ENCODE results near the gene CISH. TPM values are rescaled to one million over a fixed set of nuclear protein-coding genes. Genes with fewer than 3 reads are reported as not detected.
A peak's percentile ranks its signal among the peaks of the same experiment; 100 is the strongest.

Gene CISH
- total RNA-seq, 5 donors from 2014 or later (not counting 1 experiment from before 2014, with no cell fraction given), result 37.4 to 217 (median 190) TPM

DNA sequence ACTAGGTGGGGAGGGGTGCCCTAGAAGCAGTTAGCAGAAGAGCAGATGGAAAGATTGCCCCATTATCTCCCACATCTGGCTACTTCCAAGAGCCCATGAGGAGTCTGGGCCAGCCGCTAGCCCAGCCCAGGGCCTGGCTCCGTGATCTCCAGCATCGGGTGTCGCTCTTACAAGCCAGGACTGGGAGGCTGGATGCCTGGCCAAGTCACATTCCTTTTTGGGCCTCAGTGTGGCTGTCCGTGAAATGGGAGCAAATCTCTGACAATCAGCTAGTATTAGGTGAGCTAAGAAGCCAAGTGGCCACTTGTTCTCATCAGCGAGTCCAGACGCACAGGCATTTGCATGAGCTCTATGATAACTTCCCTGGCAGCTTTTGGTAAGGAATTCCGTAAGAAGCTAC is 39.9 kb upstream of the CISH start:
- Histone ChIP-seq H3K9me3 (no peaks in the 10 kb centered on the region), H3K27ac (ENCODE audit: low read length) (no peak overlapping the region), H3K4me3 (ENCODE audit: control insufficient read depth in 1 of 2, extremely low read depth in 1 of 2, low read length in 1 of 2) (no peak overlapping the region), H3K4me1 (ENCODE audit: control insufficient read depth in 1 of 2, extremely low read depth in 1 of 2, insufficient read depth in 2 of 2, low read length in 2 of 2) (peaks cover 0 to 4% of the 10 kb centered on the region in 2 experiments), H3K36me3 (ENCODE audit: control insufficient read depth in 2 of 2, extremely low read depth in 1 of 2, insufficient read depth in 1 of 2, low read length in 1 of 2) (peaks cover 20 to 27% of the 10 kb centered on the region in 2 donors), H3K27me3 (replicated peaks in 1 of 2; ENCODE audit: control insufficient read depth in 2 of 2, extremely low read depth in 1 of 2, insufficient read depth in 2 of 2, low read length in 1 of 2) (no peaks in the 10 kb centered on the region)
- Mint-ChIP-seq H3K27ac (peak overlapping the region in 1 of 2 donors; percentile 39), H3K9me3 (no peaks in the 10 kb centered on the region), H3K4me1 (peaks cover 0 to 11% (median 7%) of the 10 kb centered on the region in 3 donors), H3K27me3 (no peaks in the 10 kb centered on the region), H3K36me3 (peaks cover 4% of the 10 kb centered on the region), H3K4me3 (no peak overlapping the region)
- ATAC-seq (replicated peaks in 1 of 4), result no peak
- POLR2A ChIA-PET, result no interaction called here
- 96% methylated on average over 8 of the region's 8 CpGs for WGBS (ENCODE audit: insufficient coverage)
- DNase-seq, result no peak
- CTCF ChIA-PET, result interaction anchor here in 1 of 2 donors (1.3 to 3.3 kb wide), 2 partner anchors 35 to 37 kb away, joined by 3 to 33 read pairs; partner anchors contain the start of gene MAPKAPK3

- H3K4me3 ChIP-seq (ENCODE audit: control insufficient read depth in 1 of 2, extremely low read depth in 1 of 2, low read length in 1 of 2), result no peak overlapping the region
- ATAC-seq (replicated peaks in 1 of 4), result no peak
Measured at GRCh38 chr3:50650018-50650417, 38.4 kb upstream of the CISH start.

DNA sequence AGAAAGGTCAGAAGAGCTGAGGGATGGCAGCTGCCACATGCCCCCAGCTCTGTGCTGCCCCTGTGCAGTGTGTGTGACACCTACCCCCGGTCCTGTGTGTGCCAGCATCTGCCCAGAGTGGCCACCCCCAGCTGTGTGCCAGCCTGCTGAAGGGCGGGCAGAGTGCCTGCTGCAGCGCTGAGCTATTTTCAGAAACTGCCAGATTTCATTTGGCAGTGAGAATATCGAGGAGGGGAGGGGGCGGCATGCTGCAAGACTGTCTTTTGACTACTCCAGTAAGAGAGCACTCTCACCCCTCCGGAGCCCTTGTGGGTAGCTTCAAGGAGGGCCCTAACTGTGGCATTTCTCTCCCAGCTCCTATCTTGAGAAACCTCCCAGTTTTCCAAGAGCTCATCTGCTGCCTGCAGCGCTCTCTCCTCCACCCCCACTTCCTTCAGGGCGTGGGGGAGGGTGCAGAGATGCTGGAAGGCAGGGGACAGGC is 37.9 kb upstream of the CISH start:
- WGBS (ENCODE audit: insufficient coverage), result 85% methylated on average over 2 of the region's 8 CpGs
- no peak overlapping the region for H3K27ac Mint-ChIP-seq
- H3K27me3 Mint-ChIP-seq, result no peaks in the 10 kb centered on the region
- peaks cover 13% of the 10 kb centered on the region for H3K36me3 Mint-ChIP-seq
- H3K4me3 Mint-ChIP-seq, result no peak overlapping the region
- ChIA-PET POLR2A (interaction anchor here in 1 of 2 donors (0.6 kb wide), 1 partner anchor 322 kb away, joined by 3 read pairs; no protein-coding TSS in a partner anchor), CTCF (no interaction called here)
- ATAC-seq (replicated peaks in 1 of 4) (no peak), DNase-seq (no peak)
- Histone ChIP-seq H3K27me3 (replicated peaks in 1 of 2; ENCODE audit: control insufficient read depth in 2 of 2, extremely low read depth in 1 of 2, insufficient read depth in 2 of 2, low read length in 1 of 2) (no peaks in the 10 kb centered on the region), H3K9me3 (no peaks in the 10 kb centered on the region), H3K36me3 (ENCODE audit: control insufficient read depth in 2 of 2, extremely low read depth in 1 of 2, insufficient read depth in 1 of 2, low read length in 1 of 2) (peaks cover 31 to 47% of the 10 kb centered on the region in 2 donors), H3K27ac (ENCODE audit: low read length) (no peak overlapping the region), H3K4me3 (ENCODE audit: control insufficient read depth in 1 of 2, extremely low read depth in 1 of 2, low read length in 1 of 2) (no peak overlapping the region), H3K4me1 (ENCODE audit: control insufficient read depth in 1 of 2, extremely low read depth in 1 of 2, insufficient read depth in 2 of 2, low read length in 2 of 2) (no peaks in the 10 kb centered on the region)
- H3K4me1 Mint-ChIP-seq, result peaks cover 0 to 5% (median 0%) of the 10 kb centered on the region in 3 donors
- no peaks in the 10 kb centered on the region for H3K9me3 Mint-ChIP-seq

More at GRCh38 chr3:50650018-50650417, 38.4 kb upstream of the CISH start:
- no peaks in the 10 kb centered on the region for H3K27me3 Mint-ChIP-seq
- no peak overlapping the region for H3K4me3 Mint-ChIP-seq
- H3K9me3 Mint-ChIP-seq, result no peaks in the 10 kb centered on the region
- CTCF ChIA-PET, result no interaction called here
- peak overlapping the region; percentile 18 to 61 for H3K27ac Mint-ChIP-seq
- no peak overlapping the region for H3K27ac ChIP-seq (ENCODE audit: low read length)
- H3K36me3 ChIP-seq (ENCODE audit: control insufficient read depth in 2 of 2, extremely low read depth in 1 of 2, insufficient read depth in 1 of 2, low read length in 1 of 2), result peaks cover 28 to 42% of the 10 kb centered on the region in 2 donors
- peaks cover 9% of the 10 kb centered on the region for H3K36me3 Mint-ChIP-seq
- POLR2A ChIA-PET, result interaction anchor here in 1 of 2 donors (0.6 kb wide), 1 partner anchor 321 kb away, joined by 3 read pairs; no protein-coding TSS in a partner anchor
- no peaks in the 10 kb centered on the region for H3K9me3 ChIP-seq
- DNase-seq, result no peak
- H3K4me1 ChIP-seq (ENCODE audit: control insufficient read depth in 1 of 2, extremely low read depth in 1 of 2, insufficient read depth in 2 of 2, low read length in 2 of 2), result peaks cover 0 to 4% of the 10 kb centered on the region in 2 experiments
- WGBS (ENCODE audit: insufficient coverage), result no CpG with 5 or more reads among the region's 1 CpG
- H3K27me3 ChIP-seq (replicated peaks in 1 of 2; ENCODE audit: control insufficient read depth in 2 of 2, extremely low read depth in 1 of 2, insufficient read depth in 2 of 2, low read length in 1 of 2), result no peaks in the 10 kb centered on the region
- peaks cover 0 to 5% (median 2%) of the 10 kb centered on the region in 3 donors for H3K4me1 Mint-ChIP-seq

DNA sequence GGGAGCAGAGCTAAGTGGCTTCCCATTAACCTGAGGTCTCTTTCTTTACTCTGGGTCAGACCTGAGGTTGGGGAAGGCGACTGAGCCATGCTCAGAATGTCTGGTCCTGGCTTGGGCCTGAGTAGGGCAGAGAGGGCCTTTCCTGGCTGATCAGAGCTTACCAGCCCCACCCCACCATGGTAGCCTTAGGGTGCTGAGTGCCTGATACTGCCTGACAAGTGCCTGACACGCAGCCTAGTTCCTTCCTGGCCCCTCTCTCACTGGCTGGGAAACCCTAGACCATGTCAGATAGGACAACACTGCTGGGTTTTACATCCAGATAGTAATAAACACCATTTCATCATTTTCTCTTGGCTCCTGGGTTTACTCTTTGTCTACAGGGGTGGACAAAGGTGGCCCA is 37.4 kb upstream of the CISH start:
- ChIA-PET POLR2A (no interaction called here), CTCF (no interaction called here)
- Mint-ChIP-seq H3K36me3 (peaks cover 19% of the 10 kb centered on the region), H3K27ac (peak overlapping the region in 1 of 2 donors; percentile 28), H3K4me1 (peaks cover 0 to 5% (median 0%) of the 10 kb centered on the region in 3 donors), H3K9me3 (no peaks in the 10 kb centered on the region), H3K27me3 (no peaks in the 10 kb centered on the region), H3K4me3 (no peak overlapping the region)
- Histone ChIP-seq H3K27ac (ENCODE audit: low read length) (no peak overlapping the region), H3K4me3 (ENCODE audit: control insufficient read depth in 1 of 2, extremely low read depth in 1 of 2, low read length in 1 of 2) (no peak overlapping the region), H3K36me3 (ENCODE audit: control insufficient read depth in 2 of 2, extremely low read depth in 1 of 2, insufficient read depth in 1 of 2, low read length in 1 of 2) (peaks cover 36 to 52% of the 10 kb centered on the region in 2 donors), H3K9me3 (no peaks in the 10 kb centered on the region), H3K4me1 (ENCODE audit: control insufficient read depth in 1 of 2, extremely low read depth in 1 of 2, insufficient read depth in 2 of 2, low read length in 2 of 2) (no peaks in the 10 kb centered on the region), H3K27me3 (replicated peaks in 1 of 2; ENCODE audit: control insufficient read depth in 2 of 2, extremely low read depth in 1 of 2, insufficient read depth in 2 of 2, low read length in 1 of 2) (no peaks in the 10 kb centered on the region)
- WGBS (ENCODE audit: insufficient coverage), result 89% methylated on average over 1 of the region's 2 CpGs
- DNase-seq, result no peak
- ATAC-seq (replicated peaks in 1 of 4), result no peak

DNA sequence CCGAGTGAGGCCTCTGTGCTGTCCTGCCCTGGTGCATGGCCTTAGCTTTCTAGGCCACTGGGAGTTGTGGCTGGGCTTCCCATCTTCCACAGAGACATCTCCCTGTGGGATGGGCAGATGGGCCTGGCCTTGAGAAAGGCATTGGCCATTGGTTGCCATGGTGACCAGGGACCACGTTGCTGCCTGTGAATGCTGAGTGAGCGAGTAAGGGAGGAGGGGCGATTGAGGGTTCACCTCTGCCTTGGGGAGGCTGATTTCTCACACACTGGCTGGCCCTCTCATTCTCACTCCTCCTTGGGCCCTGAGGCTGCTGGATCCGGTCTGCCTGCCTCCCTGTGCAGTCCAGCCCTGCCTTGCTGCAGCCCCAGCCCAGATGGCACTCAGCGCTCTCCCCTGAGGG is 36.7 kb upstream of the CISH start:
- no peak overlapping the region for H3K27ac ChIP-seq (ENCODE audit: low read length)
- no peak for DNase-seq
- H3K27ac Mint-ChIP-seq, result no peak overlapping the region
- no peaks in the 10 kb centered on the region for H3K9me3 Mint-ChIP-seq
- H3K4me1 ChIP-seq (ENCODE audit: control insufficient read depth in 1 of 2, extremely low read depth in 1 of 2, insufficient read depth in 2 of 2, low read length in 2 of 2), result no peaks in the 10 kb centered on the region
- peaks cover 0 to 5% (median 0%) of the 10 kb centered on the region in 3 donors for H3K4me1 Mint-ChIP-seq
- ChIA-PET POLR2A (no interaction called here), CTCF (no interaction called here)
- no peaks in the 10 kb centered on the region for H3K27me3 ChIP-seq (replicated peaks in 1 of 2; ENCODE audit: control insufficient read depth in 2 of 2, extremely low read depth in 1 of 2, insufficient read depth in 2 of 2, low read length in 1 of 2)
- no peaks in the 10 kb centered on the region for H3K27me3 Mint-ChIP-seq
- no peak overlapping the region for H3K4me3 Mint-ChIP-seq
- H3K4me3 ChIP-seq (ENCODE audit: control insufficient read depth in 1 of 2, extremely low read depth in 1 of 2, low read length in 1 of 2), result no peak overlapping the region
- H3K36me3 Mint-ChIP-seq, result peaks cover 25% of the 10 kb centered on the region
- 0% methylated on average over 1 of the region's 6 CpGs for WGBS (ENCODE audit: insufficient coverage)
- H3K36me3 ChIP-seq (ENCODE audit: control insufficient read depth in 2 of 2, extremely low read depth in 1 of 2, insufficient read depth in 1 of 2, low read length in 1 of 2), result peaks cover 42 to 58% of the 10 kb centered on the region in 2 donors
- no peak for ATAC-seq (replicated peaks in 1 of 4)
- H3K9me3 ChIP-seq, result no peaks in the 10 kb centered on the region

DNA sequence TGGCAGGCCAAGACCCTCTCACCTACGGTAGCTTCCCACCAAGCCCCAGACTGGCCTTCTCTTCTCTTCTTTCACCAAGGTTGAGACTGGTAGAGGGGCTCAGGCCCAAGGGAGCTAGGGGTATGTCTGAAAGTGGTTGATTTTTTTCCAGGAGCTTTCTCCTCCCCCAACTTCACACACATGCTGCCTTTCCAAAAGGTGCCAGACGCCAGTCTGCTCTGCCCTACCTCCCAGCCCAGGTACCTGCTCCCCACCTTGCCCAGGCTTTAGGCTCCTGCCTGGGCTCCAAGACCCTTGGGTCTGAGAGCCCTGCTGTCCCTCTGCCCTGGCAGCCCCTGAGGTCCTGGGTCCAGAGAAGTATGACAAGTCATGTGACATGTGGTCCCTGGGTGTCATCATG is 33.8 kb upstream of the CISH start:
- Mint-ChIP-seq H3K9me3 (no peaks in the 10 kb centered on the region), H3K4me1 (no peaks in the 10 kb centered on the region), H3K36me3 (peaks cover 43% of the 10 kb centered on the region), H3K4me3 (no peak overlapping the region), H3K27me3 (no peaks in the 10 kb centered on the region), H3K27ac (no peak overlapping the region)
- Histone ChIP-seq H3K4me1 (ENCODE audit: control insufficient read depth in 1 of 2, extremely low read depth in 1 of 2, insufficient read depth in 2 of 2, low read length in 2 of 2) (no peaks in the 10 kb centered on the region), H3K4me3 (ENCODE audit: control insufficient read depth in 1 of 2, extremely low read depth in 1 of 2, low read length in 1 of 2) (no peak overlapping the region), H3K27me3 (replicated peaks in 1 of 2; ENCODE audit: control insufficient read depth in 2 of 2, extremely low read depth in 1 of 2, insufficient read depth in 2 of 2, low read length in 1 of 2) (no peaks in the 10 kb centered on the region), H3K36me3 (ENCODE audit: control insufficient read depth in 2 of 2, extremely low read depth in 1 of 2, insufficient read depth in 1 of 2, low read length in 1 of 2) (peaks cover 58 to 86% of the 10 kb centered on the region in 2 donors), H3K9me3 (no peaks in the 10 kb centered on the region), H3K27ac (ENCODE audit: low read length) (no peak overlapping the region)
- WGBS (ENCODE audit: insufficient coverage), result 100% methylated on average over 1 of the region's 2 CpGs
- CTCF ChIA-PET, result no interaction called here
- POLR2A ChIA-PET, result no interaction called here
- no peak for DNase-seq
- ATAC-seq (replicated peaks in 1 of 4), result no peak

Data from T-cell (primary cell).